Measurements from ENCODE around the gene FNIP1. TPM values are rescaled to one million over a fixed set of nuclear protein-coding genes. Genes with fewer than 3 reads are reported as not detected.

Gene FNIP1
- total and polyA plus RNA-seq, 2 of the 13 experiments (the other 11 are each of a cell fraction or from before 2014, with no cell fraction given) = 10.9 to 29.3 TPM

DNA sequence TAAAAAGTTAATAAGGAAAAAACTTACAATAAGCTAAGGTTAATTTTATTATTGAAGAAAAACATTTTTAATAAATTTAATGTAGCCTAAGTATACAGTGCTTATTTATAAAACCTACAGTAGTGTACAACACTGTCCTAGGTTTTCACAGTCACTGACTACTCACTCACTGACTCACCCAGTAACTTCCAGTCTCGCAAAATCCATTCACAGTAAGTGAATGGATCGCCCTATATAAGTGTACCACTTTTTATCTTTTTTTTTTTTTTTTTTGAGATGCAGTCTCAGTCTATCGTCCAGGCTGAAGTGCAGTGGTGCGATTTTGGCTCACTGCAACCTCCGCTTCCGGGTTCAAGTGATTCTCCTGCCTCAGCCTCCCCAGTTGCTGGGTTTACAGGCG is 47.7 kb downstream of the FNIP1 start:
- ATAC-seq (no peak), FAIRE-seq (no peak), DNase-seq (ENCODE audit: low spot score) (no peak)
- Histone ChIP-seq H3K27me3 (ENCODE audit: control insufficient read depth in 1 of 2, insufficient read depth in 2 of 2, low read length in 2 of 2) (no peaks in the 10 kb centered on the region), H3K79me2 (ENCODE audit: insufficient read depth, low read length) (peaks cover 84% of the 10 kb centered on the region), H3K4me2 (ENCODE audit: low read depth, low read length) (no peak overlapping the region), H2AFZ (ENCODE audit: low read length) (no peak overlapping the region), H4K20me1 (ENCODE audit: insufficient read depth, low read length) (peaks cover 26% of the 10 kb centered on the region), H3K9ac (ENCODE audit: insufficient read depth, low read depth, low read length) (no peak overlapping the region), H3K36me3 (replicated peaks in 1 of 2; ENCODE audit: control insufficient read depth in 1 of 2, insufficient read depth in 2 of 2, low read length in 2 of 2) (peaks cover 0 to 3% of the 10 kb centered on the region in 2 experiments; a peak in 1 of 5 replicates), H3K27ac (ENCODE audit: extremely low read length, insufficient read depth, low read length) (no peak overlapping the region), H3K4me3 (replicated peaks in 1 of 3; ENCODE audit: insufficient read depth in 1 of 3, low read depth in 2 of 3, low read length in 3 of 3) (no peak overlapping the region), H3K9me3 (ENCODE audit: low read length) (no peaks in the 10 kb centered on the region), H3K4me1 (ENCODE audit: insufficient read depth, low read length) (peaks cover 21% of the 10 kb centered on the region)
- BruUV-seq (replicated peaks) = no TSS peak
- POLR2A ChIA-PET = no interaction called here
- in situ Hi-C loops (cut with HindIII; ENCODE audit: extremely low pct_ligation_motif_present, low pct_unique_long_range_greater_than_20kb) (no loop called here), intact Hi-C loops (cut with micrococcal nuclease; ENCODE audit: unreplicated experiment) (no loop called here)
- over 99% methylated on average over 7 of the region's 7 CpGs for WGBS (ENCODE audit: low lambda C conversion rate)
- TF ChIP-seq KLF11 (CRISPR knock-in tag; IDR thresholded peaks at IDR 0.05) (no peak), KAT2B (IDR thresholded peaks at IDR 0.05; ENCODE audit: borderline replicate concordance, low read depth, low read length) (no peak), KMT2B (CRISPR knock-in tag; IDR thresholded peaks at IDR 0.05) (no peak), RARG (CRISPR knock-in tag; IDR thresholded peaks at IDR 0.05; ENCODE audit: low read depth) (no peak), ZNF180 (CRISPR knock-in tag; IDR thresholded peaks at IDR 0.05; ENCODE audit: borderline replicate concordance, low read depth) (no peak), ZNF607 (CRISPR knock-in tag; IDR thresholded peaks at IDR 0.05; ENCODE audit: borderline replicate concordance) (no peak), ARNT (IDR thresholded peaks at IDR 0.05) (no peak), ZMYM4 (CRISPR knock-in tag; IDR thresholded peaks at IDR 0.05) (no peak), SOX13 (IDR thresholded peaks at IDR 0.05) (no peak), SOX13 (CRISPR knock-in tag; conservative IDR thresholded peaks at IDR 0.05 in 1 of 2, IDR thresholded peaks at IDR 0.05 in 1 of 2) (no peak), ARNT2 (CRISPR knock-in tag; IDR thresholded peaks at IDR 0.05; ENCODE audit: low read depth) (no peak), SALL1 (CRISPR knock-in tag; IDR thresholded peaks at IDR 0.05) (no peak), FOXA3 (CRISPR knock-in tag; IDR thresholded peaks at IDR 0.05) (no peak)
- TF ChIP-seq, protein P1, sequence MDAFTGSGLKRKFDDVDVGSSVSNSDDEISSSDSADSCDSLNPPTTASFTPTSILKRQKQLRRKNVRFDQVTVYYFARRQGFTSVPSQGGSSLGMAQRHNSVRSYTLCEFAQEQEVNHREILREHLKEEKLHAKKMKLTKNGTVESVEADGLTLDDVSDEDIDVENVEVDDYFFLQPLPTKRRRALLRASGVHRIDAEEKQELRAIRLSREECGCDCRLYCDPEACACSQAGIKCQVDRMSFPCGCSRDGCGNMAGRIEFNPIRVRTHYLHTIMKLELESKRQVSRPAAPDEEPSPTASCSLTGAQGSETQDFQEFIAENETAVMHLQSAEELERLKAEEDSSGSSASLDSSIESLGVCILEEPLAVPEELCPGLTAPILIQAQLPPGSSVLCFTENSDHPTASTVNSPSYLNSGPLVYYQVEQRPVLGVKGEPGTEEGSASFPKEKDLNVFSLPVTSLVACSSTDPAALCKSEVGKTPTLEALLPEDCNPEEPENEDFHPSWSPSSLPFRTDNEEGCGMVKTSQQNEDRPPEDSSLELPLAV (CRISPR knock-in tag; conservative IDR thresholded peaks at IDR 0.05; ENCODE audit: low read depth) = no peak
- TF ChIP-seq, protein P2, sequence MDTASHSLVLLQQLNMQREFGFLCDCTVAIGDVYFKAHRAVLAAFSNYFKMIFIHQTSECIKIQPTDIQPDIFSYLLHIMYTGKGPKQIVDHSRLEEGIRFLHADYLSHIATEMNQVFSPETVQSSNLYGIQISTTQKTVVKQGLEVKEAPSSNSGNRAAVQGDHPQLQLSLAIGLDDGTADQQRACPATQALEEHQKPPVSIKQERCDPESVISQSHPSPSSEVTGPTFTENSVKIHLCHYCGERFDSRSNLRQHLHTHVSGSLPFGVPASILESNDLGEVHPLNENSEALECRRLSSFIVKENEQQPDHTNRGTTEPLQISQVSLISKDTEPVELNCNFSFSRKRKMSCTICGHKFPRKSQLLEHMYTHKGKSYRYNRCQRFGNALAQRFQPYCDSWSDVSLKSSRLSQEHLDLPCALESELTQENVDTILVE (CRISPR knock-in tag; IDR thresholded peaks at IDR 0.05) = no peak
- TF ChIP-seq, protein P3, sequence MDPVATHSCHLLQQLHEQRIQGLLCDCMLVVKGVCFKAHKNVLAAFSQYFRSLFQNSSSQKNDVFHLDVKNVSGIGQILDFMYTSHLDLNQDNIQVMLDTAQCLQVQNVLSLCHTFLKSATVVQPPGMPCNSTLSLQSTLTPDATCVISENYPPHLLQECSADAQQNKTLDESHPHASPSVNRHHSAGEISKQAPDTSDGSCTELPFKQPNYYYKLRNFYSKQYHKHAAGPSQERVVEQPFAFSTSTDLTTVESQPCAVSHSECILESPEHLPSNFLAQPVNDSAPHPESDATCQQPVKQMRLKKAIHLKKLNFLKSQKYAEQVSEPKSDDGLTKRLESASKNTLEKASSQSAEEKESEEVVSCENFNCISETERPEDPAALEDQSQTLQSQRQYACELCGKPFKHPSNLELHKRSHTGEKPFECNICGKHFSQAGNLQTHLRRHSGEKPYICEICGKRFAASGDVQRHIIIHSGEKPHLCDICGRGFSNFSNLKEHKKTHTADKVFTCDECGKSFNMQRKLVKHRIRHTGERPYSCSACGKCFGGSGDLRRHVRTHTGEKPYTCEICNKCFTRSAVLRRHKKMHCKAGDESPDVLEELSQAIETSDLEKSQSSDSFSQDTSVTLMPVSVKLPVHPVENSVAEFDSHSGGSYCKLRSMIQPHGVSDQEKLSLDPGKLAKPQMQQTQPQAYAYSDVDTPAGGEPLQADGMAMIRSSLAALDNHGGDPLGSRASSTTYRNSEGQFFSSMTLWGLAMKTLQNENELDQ (CRISPR knock-in tag; IDR thresholded peaks at IDR 0.05; ENCODE audit: borderline replicate concordance) = no peak
- CTCF ChIA-PET (ENCODE audit: low intra/inter-chr PET ratio, low total read pairs) = no interaction called here

Measured in HepG2 (cell line).